ENCODE measurements around the gene TNIP2. TPM values are rescaled to one million over a fixed set of nuclear protein-coding genes. Genes with fewer than 3 reads are reported as not detected.

TNIP2 gene
- total and polyA plus RNA-seq, 2 donors (not counting 1 experiment from before 2014, with no cell fraction given): 47.6 to 71.9 TPM

DNA sequence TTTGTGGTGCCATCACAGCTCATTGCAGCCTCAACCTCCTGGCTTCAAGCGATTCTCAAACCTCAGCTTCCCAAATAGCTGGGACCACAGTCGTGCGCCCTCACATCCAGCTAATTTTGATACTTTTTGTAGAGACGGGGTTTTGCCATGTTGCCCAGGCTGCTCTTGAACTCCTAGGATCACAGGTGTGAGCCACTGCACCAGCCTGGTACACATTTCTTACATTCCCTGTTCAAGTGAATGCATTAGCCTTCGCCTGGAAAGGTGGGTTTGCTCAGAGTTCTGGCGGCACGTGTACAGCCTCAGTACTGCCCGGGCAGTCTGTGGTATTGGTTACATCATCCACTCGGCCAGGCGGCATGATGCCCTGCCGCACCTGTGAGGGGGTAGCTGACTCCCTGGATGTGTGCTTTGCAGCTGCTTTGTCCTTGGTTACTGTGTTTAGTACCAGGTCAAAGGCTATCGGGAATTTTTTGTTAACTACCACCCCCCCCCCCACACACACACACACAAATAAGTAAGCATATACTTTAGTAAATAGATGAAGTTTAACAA is 57.1 kb downstream of the TNIP2 start:
- Histone ChIP-seq H3K4me1 (ENCODE audit: control insufficient read depth in 2 of 2, insufficient read depth in 2 of 2, low read length in 2 of 2) (peaks cover 34 to 40% of the 10 kb centered on the region in 2 donors), H3K9me3 (ENCODE audit: control extremely low read depth in 1 of 3, control insufficient read depth in 2 of 3, insufficient read depth in 1 of 3, low read length in 2 of 3) (no peaks in the 10 kb centered on the region), H3K27me3 (replicated peaks in 1 of 4; ENCODE audit: control extremely low read depth in 1 of 4, control insufficient read depth in 3 of 4, insufficient read depth in 4 of 4, low read length in 3 of 4) (no peaks in the 10 kb centered on the region), H3K36me3 (replicated peaks in 1 of 2; ENCODE audit: control extremely low read depth in 1 of 2, control insufficient read depth in 1 of 2, extremely low read depth in 1 of 2, insufficient read depth in 2 of 2, low read length in 1 of 2) (peaks cover 15 to 64% of the 10 kb centered on the region in 2 experiments), H3K79me2 (ENCODE audit: control insufficient read depth, insufficient read depth, low read length) (peaks cover 32% of the 10 kb centered on the region), H3K4me2 (replicated peaks; ENCODE audit: low read depth, low read length, poor library complexity, severe bottlenecking) (no peak overlapping the region), H3K4me3 (ENCODE audit: control extremely low read depth in 1 of 5, extremely low read depth in 1 of 5, insufficient read depth in 1 of 5, low read depth in 2 of 5, low read length in 4 of 5) (no peak overlapping the region), H3K9ac (ENCODE audit: low read length) (no peak overlapping the region), H2AFZ (ENCODE audit: insufficient read depth, low read depth, low read length, poor library complexity, severe bottlenecking) (no peak overlapping the region), H3K27ac (ENCODE audit: low read length in 2 of 2) (peak overlapping the region in 1 of 2 donors; percentile 41), H4K20me1 (ENCODE audit: control insufficient read depth, insufficient read depth, low read length, poor library complexity, severe bottlenecking) (no peaks in the 10 kb centered on the region)
- peak overlapping the region; percentile 37 for H3K27ac Mint-ChIP-seq
- no peak overlapping the region for H3K4me3 Mint-ChIP-seq
- 97% methylated on average over 7 of the region's 12 CpGs for WGBS (ENCODE audit: insufficient coverage)
- H3K9me3 Mint-ChIP-seq (ENCODE audit: insufficient read depth): no peaks in the 10 kb centered on the region
- H3K27me3 Mint-ChIP-seq: no peaks in the 10 kb centered on the region
- H3K4me1 Mint-ChIP-seq: peaks cover 43% of the 10 kb centered on the region
- no peak for DNase-seq
- POLR2A ChIA-PET: no interaction called here
- ATAC-seq (ENCODE audit: low read depth): no peak
- CTCF ChIA-PET: interaction anchor here (1.3 kb wide), 1 partner anchor 9 kb away, joined by 3 read pairs; no protein-coding TSS in a partner anchor
- no peak for TF ChIP-seq EZH2 (IDR thresholded peaks at IDR 0.05; ENCODE audit: borderline replicate concordance, insufficient read depth, low read depth, low read length, poor library complexity, severe bottlenecking)
- intact Hi-C loops (cut with micrococcal nuclease): loop anchor here (5.0 to 10.0 kb wide), 3 partner anchors 148 to 434 kb away; partner anchors contain the start of gene MXD4

DNA sequence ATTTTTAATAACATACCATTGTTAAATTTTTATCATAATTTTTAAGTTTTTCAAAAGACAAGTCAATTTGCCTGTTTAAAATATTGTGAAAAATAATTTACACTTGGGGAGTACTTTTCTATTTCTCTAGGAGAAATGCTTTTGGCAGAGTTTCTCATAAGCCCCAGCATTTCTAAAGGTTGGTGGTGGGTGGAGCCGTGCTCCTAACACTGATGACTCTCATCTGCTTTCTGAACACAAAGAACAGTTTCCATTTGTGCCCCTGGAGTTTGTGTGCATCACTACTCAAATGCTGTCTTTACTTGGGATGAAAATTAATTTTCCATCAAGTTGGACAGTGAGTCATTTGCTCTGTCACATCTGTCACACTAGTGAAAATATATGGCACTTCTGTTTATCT is 57.6 kb downstream of the TNIP2 start:
- Mint-ChIP-seq H3K27me3 (no peaks in the 10 kb centered on the region), H3K9me3 (ENCODE audit: insufficient read depth) (no peaks in the 10 kb centered on the region), H3K4me3 (no peak overlapping the region), H3K4me1 (peaks cover 48% of the 10 kb centered on the region), H3K27ac (peak overlapping the region; percentile 37)
- WGBS (ENCODE audit: insufficient coverage): no CpG with 5 or more reads among the region's 1 CpG
- peaks cover 34 to 43% of the 10 kb centered on the region in 2 donors for H3K4me1 ChIP-seq (ENCODE audit: control insufficient read depth in 2 of 2, insufficient read depth in 2 of 2, low read length in 2 of 2)
- DNase-seq (no peak), ATAC-seq (ENCODE audit: low read depth) (no peak)
- peaks cover 37% of the 10 kb centered on the region for H3K79me2 ChIP-seq (ENCODE audit: control insufficient read depth, insufficient read depth, low read length)
- H3K27me3 ChIP-seq (replicated peaks in 1 of 4; ENCODE audit: control extremely low read depth in 1 of 4, control insufficient read depth in 3 of 4, insufficient read depth in 4 of 4, low read length in 3 of 4): no peaks in the 10 kb centered on the region
- TF ChIP-seq, protein P1, sequence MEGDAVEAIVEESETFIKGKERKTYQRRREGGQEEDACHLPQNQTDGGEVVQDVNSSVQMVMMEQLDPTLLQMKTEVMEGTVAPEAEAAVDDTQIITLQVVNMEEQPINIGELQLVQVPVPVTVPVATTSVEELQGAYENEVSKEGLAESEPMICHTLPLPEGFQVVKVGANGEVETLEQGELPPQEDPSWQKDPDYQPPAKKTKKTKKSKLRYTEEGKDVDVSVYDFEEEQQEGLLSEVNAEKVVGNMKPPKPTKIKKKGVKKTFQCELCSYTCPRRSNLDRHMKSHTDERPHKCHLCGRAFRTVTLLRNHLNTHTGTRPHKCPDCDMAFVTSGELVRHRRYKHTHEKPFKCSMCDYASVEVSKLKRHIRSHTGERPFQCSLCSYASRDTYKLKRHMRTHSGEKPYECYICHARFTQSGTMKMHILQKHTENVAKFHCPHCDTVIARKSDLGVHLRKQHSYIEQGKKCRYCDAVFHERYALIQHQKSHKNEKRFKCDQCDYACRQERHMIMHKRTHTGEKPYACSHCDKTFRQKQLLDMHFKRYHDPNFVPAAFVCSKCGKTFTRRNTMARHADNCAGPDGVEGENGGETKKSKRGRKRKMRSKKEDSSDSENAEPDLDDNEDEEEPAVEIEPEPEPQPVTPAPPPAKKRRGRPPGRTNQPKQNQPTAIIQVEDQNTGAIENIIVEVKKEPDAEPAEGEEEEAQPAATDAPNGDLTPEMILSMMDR (IDR thresholded peaks at IDR 0.05): no peak
- TF ChIP-seq EZH2 (IDR thresholded peaks at IDR 0.05; ENCODE audit: borderline replicate concordance, insufficient read depth, low read depth, low read length, poor library complexity, severe bottlenecking): no peak
- no peaks in the 10 kb centered on the region for H3K9me3 ChIP-seq (ENCODE audit: control extremely low read depth in 1 of 3, control insufficient read depth in 2 of 3, insufficient read depth in 1 of 3, low read length in 2 of 3)
- POLR2A ChIA-PET: no interaction called here
- peak overlapping the region; percentile 41 to 87 for H3K27ac ChIP-seq (ENCODE audit: low read length in 2 of 2)
- H3K4me3 ChIP-seq (ENCODE audit: control extremely low read depth in 1 of 5, extremely low read depth in 1 of 5, insufficient read depth in 1 of 5, low read depth in 2 of 5, low read length in 4 of 5): no peak overlapping the region
- H3K4me2 ChIP-seq (replicated peaks; ENCODE audit: low read depth, low read length, poor library complexity, severe bottlenecking): no peak overlapping the region
- CTCF ChIA-PET: interaction anchor here (1.3 kb wide), 1 partner anchor 9 kb away, joined by 3 read pairs; no protein-coding TSS in a partner anchor
- H3K9ac ChIP-seq (ENCODE audit: low read length): no peak overlapping the region
- H4K20me1 ChIP-seq (ENCODE audit: control insufficient read depth, insufficient read depth, low read length, poor library complexity, severe bottlenecking): no peaks in the 10 kb centered on the region
- H3K36me3 ChIP-seq (replicated peaks in 1 of 2; ENCODE audit: control extremely low read depth in 1 of 2, control insufficient read depth in 1 of 2, extremely low read depth in 1 of 2, insufficient read depth in 2 of 2, low read length in 1 of 2): peaks cover 15 to 65% of the 10 kb centered on the region in 2 experiments
- intact Hi-C loops (cut with micrococcal nuclease): loop anchor here (5.0 to 10.0 kb wide), 3 partner anchors 149 to 434 kb away; partner anchors contain the start of gene MXD4
- no peak overlapping the region for H2AFZ ChIP-seq (ENCODE audit: insufficient read depth, low read depth, low read length, poor library complexity, severe bottlenecking)
